HCEC 1CT (cell line): ENCODE data around the gene THRA.

ENCODE experiments used
- DNase-seq: peaks from one replicate; pipeline ENCODE4 v3.0.0-alpha.2; 2017

Gene THRA

DNA sequence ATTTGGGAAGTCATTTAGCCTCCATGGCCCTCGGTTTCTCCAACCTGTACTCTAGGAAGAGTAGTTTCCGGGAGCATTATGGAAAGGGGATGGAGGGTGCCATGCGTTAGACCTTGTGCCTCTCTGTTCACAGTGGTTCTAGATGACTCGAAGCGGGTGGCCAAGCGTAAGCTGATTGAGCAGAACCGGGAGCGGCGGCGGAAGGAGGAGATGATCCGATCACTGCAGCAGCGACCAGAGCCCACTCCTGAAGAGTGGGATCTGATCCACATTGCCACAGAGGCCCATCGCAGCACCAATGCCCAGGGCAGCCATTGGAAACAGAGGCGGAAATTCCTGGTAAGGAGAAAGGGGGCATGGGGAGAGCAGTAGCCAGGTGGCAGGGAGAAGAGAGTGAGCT, 21.7 kb downstream of the THRA start:
- no peak for DNase-seq

DNA sequence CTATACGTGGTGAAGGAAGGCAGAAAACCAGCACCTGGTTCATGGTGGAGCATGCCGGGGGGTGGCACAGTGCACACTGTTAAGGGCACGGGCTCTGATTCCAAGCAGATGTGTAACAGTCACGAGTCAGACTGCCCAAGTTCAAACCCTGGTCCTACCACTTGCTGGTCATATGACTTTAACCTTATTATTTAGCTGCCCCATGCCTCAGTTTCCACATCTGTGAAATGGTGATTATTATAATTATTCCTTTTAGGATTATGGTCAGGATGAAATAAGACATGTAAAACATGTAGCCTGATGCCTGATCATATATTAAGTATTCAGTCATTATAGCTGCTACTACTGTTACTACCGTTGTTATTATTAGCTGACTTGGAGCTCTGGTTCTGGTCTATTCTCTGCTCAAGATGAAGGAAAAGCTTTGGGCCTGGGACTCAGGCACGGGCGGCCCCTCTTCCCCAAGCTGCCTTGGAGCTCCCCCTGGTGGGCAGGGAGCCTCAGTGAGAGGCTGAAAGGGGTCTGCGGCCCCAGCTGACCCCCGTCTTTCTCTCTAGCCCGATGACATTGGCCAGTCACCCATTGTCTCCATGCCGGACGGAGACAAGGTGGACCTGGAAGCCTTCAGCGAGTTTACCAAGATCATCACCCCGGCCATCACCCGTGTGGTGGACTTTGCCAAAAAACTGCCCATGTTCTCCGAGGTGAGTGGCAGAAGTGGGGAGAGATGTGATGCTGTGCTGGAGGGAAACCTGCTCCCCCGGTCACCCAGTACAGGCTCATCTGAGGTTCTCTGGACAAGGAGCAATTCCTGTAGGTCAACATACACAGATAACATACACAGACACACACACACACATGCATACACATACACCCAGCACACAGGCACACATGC, 23.6 kb downstream of the THRA start:
- DNase-seq: peak; percentile 30

DNA sequence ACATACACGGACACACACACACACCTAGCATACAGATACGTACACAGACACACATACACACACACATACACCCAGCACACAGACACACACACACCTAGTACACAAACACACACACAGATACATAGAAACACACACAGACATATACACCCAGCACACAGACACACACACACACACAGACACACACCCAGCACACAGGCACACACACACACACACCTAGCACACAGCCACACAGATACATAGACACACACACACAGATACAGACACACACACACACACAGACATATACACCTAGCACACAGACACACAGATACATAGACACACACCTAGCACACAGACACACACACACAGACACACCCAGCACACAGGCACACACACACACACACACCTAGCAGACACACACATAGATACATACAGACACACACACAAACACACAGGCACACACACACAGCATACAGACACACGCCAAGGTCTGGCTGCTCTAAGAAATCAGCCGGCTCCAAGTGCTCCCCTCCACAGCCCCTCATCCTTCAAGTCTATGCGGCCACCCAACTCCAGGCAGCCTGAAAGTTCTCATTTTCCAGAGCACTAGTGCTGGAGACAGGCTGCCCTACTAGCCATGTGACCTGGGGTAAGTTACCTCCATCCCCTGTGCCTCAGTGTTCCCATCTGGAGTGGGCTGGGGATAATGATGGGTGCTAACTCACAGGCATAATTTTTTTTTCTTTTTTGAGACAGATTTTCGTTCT, 24.5 kb downstream of the THRA start:
- DNase-seq: no peak

DNA sequence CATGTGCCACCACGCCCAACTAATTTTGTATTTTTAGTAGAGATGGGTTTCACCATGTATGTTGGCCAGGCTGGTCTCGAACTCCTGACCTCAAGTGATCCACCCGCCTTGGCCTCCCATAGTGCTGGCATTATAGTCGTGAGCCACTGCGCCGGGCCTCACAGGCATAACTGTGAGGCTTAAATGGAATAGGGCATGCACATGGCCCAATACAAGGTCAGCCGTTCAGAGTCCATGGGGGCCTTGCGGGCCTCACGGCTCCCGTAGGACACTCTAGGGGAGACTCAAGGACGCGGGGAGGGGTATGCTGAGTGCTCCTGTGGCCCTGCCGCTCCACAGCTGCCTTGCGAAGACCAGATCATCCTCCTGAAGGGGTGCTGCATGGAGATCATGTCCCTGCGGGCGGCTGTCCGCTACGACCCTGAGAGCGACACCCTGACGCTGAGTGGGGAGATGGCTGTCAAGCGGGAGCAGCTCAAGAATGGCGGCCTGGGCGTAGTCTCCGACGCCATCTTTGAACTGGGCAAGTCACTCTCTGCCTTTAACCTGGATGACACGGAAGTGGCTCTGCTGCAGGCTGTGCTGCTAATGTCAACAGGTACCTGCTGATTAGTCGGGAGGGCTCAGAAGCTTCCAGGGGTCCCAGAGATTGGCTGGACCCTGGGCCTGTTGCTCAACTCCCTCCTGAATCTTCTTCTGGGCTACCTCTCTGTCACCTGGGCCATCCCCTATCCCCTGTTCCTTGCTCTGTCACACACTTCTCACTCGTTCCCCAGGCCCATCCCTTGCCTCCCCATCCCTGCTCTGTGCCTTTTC, 25.3 kb downstream of the THRA start:
- DNase-seq: no peak

DNA sequence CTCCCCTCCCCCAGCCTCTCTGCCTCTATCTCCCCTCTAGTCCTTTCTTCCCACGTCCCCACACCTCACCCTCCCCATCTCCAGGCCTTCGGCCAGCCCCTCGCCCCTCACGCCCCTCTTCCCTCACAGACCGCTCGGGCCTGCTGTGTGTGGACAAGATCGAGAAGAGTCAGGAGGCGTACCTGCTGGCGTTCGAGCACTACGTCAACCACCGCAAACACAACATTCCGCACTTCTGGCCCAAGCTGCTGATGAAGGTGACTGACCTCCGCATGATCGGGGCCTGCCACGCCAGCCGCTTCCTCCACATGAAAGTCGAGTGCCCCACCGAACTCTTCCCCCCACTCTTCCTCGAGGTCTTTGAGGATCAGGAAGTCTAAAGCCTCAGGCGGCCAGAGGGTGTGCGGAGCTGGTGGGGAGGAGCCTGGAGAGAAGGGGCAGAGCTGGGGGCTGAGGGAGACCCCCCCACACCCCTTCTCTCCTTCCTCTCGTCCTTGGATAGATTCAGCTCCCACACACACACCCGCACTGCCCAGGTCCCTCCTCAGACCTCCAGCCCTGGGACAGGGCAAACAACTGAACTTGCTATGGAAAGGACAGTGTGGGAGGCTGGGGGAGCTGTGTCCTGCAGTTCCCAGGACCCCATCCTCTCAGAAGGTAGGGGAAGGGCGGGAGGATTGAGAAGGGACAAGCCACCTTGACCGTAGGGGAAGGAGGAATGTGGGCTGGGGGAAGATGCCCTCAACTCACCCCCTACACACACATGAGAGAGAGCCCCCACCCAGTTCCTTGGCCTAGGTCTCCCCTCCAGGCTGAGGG, 26.5 kb downstream of the THRA start:
- DNase-seq: no peak

DNA sequence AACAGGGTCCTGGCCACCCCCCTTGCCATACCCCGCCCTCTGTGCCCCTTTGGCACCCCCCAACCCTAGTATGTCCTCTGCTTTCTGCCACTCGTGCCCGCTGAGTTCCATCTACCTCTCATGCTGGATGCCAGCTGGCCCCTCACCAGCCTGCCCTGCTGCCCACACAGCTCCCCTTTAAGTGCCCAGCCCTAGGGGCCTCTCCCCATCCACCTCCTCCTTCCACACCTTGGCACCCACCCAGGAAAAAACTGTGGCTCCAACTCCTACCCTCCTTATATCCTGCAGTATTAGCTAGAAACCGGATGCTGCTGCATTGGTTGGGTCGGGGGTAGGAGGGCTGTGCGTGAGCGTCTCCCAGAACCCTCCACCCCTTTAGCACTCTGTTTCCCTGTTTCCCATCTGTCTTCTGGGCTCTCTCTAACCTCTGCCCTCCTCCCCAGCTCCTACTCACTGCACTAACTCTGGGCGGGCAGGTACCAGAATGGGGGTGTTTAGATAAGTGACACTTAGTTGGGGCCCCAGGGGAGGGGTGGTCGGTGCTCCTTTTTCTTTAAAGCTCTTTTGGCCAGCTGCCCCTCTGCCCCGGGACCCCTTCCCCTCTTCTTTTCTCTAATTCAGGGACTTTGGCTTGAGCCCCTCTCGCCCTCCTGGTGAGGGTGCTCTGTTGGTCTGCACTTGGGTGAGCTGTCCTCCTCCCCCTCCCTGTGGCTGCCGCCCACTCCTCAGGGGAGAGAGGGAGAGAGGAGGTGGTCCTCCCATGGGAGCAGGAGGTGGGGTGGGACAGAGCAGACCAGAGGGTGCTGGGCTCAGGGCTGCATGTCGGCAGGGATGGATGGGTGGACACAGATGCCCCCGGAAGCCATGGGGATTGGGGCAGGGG, 27.7 kb downstream of the THRA start:
- no peak for DNase-seq

DNA sequence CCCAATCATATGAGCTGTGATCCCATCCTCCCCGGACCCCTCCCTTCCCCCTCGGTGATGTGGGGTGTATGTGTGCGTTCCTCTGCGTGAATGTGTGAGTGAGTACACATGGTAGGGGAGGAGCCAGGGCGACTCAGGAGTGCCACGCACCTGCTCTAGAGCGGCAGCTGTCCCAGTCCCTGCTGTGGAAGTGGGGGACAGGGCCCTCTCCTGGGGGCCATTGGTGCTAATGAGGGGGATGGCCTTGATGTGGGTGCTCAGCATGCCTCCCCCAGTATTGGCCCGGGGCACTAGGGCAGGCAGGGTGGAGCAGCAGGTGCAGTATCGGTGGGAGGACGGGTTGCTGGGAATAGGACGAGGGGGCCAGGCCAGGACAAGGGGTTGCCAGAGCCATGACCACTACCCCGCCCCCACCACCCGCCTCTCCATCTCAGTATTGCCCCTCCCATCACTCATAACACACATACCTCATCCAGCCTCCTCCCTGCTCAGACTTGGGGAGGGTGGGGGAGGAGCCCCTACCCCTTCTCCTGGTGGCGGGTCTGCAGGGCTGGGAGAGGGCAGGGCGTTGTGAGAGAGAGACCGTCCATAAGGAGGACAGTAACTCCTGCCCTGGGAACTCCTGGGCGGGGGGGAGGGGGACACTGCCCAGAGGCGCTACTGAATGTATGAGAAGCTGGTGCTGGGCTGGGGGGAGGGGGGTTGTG, 29.1 kb downstream of the THRA start:
- no peak for DNase-seq

DNA sequence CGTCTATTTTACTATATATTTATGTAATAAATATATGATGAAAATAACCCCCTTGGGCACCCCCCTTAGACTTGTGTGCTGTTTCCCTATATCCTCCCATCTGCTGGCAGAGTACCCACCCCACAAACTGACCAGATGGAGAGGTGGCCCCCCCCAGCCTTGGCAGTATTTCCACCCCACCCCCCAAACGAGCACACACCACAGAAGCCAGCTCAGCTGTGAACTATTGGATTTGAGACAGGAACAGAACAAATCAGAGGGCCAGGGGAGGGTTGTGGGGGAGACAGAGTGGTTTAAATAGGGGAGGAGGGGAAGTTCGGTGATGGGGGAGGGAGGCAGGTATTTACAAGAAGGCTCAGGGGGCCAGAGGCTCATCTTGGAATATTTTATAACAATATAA, 29.8 kb downstream of the THRA start:
- no peak for DNase-seq

DNA sequence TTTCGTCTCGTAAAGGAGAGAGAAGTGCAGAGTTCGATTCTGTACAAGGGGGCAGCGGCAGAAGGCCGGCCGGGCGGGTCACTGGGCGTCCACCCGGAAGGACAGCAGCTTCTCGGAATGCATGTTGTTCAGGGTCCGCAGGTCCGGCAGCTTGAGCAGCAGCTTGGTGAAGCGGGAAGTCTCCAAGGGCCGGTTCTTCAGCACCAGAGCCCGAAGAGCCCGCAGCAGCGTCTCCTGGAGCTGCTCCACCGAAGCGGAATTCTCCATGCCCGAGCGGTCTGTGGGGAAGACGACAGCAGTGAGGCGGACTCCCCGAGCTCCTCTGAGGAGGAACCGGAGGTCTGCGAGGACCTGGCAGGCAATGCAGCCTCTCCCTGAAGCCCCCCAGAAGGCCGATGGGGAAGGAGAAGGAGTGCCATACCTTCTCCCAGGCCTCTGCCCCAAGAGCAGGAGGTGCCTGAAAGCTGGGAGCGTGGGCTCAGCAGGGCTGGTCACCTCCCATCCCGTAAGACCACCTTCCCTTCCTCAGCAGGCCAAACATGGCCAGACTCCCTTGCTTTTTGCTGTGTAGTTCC, 30.3 kb downstream of the THRA start:
- DNase-seq: no peak

DNA sequence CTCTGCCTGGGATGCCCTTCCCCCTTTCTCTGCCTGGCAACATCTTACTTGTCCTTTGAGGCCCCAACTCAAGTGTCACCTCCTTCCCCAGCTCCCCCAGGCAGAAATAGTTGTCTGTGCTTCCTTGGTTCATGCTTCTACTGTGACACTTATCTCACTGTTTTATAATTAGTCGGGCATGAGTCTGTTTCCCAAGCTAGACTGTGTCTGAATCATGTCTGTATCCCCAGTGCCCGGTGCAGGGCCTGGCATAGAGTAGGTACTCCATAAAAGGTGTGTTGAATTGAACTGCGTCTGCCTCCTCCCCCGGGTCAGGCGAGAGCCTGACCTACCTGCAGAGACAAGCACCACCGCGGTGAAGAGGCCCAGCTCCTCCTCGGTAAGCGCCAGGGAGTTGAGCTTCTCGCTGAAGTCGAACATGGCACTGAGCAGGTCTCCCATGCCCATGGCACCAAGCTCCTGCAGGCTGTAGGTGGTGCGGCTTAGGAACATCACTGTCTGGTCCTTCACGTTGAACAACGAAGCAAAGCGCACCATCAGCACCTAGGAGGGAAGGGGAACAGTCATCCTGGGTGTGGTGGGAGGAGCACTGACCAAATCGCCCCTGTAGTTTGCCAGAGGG, 30.9 kb downstream of the THRA start:
- no peak for DNase-seq

DNA sequence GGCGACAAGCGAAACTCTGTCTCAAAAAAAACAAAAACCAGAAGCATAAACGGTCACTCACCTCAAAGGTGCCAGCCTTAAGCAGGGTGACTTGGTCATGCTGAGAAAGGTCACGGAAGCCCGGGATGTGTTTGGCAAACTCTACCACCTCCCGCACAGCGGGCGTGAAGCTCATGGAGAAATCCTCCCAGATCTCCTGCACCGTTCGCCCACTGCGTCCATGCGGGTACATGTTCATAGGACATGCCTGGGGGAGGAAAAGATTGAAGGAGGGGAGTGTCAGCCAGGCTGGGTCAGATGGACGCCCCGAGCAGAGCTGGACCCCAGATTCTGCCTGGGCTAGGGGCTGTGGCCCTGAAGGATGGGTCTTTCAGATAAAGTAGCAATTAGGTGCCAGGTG, 32.1 kb downstream of the THRA start:
- no peak for DNase-seq

DNA sequence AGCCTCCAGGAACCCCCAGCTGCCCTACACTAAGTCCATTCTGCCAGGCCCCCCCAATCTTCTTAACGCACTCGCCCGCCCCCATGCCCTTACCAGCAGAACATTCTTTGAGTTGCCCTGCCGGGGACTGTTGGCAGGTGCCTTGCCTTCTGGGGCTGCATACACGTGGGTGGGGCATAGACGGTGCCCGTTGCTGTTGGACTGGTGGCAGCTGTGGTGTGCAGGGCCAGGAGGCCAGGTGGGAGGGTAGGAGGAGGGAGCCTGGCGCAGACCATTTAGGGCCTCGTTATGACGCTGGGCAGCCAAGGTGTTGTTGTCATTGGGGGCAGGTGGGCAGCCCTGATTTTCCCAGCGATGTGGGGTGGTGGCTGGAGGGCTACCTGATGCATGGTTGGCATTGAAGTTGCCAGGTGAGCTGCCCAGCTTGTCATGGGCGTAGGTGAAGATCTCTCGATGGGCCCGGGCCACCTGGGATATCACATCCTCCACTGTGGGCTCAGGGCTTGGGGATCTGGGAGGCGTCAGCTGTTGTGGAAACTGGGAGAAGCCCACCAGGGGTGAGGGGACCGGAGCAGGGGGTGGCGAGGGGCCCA, 32.7 kb downstream of the THRA start:
- DNase-seq: no peak

DNA sequence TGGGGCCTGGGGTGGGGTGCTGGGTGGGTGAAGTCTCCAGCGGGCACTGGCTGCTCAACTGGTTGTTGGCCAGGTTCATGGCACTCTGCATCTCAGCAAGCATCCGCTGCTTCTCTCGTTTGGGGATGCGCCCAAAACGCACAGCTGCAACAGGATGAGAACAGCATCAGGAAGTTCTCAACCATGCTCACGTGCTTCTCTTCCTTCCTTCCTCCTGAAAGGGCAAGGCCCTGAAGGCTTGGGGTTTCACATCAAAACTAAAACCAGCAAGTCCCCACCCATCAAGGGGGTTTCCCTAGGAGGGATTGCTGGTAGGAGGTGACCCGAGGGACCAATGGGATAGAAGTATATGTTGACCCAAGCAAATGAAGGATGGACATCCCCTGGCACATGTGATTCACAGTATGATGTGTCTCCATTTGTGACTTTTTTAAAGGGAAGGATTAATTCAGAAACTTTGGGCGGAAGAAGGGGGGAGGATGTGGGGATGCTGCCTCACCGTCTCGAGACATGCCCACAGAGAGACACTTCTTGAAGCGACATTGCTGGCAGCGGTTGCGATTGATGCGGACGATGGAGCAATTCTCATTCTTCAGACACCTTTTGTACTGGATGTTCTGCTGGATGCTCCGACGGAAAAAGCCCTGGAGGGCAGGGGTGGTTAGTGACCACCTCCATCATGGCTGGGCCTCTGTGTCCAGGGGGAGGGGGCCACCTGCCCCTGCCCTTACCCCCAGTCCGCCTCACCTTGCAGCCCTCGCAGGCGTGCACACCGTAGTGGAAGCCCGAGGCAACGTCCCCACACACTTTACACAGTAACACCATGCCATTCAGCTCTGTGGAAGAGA, 33.4 kb downstream of the THRA start:
- no peak for DNase-seq

DNA sequence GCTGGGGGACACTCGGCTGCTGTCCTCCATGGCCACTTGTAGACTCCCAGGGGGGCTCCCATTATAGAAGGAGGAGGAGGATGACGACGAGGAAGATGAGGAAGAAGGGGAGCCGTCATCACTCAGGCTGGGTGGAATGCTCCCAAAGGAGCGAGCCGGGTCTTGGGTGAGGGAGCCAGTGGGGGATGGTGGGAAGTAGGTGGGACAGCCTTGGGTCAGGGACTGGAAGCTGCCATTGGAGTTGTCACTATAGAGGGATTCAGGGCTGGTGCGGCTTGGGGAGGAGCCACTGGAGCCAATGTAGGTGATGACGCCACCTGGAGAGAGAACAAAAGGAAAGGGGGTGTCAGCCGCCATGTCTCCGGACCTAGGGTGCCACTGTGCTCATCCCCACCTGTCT, 34.3 kb downstream of the THRA start:
- no peak for DNase-seq

DNA sequence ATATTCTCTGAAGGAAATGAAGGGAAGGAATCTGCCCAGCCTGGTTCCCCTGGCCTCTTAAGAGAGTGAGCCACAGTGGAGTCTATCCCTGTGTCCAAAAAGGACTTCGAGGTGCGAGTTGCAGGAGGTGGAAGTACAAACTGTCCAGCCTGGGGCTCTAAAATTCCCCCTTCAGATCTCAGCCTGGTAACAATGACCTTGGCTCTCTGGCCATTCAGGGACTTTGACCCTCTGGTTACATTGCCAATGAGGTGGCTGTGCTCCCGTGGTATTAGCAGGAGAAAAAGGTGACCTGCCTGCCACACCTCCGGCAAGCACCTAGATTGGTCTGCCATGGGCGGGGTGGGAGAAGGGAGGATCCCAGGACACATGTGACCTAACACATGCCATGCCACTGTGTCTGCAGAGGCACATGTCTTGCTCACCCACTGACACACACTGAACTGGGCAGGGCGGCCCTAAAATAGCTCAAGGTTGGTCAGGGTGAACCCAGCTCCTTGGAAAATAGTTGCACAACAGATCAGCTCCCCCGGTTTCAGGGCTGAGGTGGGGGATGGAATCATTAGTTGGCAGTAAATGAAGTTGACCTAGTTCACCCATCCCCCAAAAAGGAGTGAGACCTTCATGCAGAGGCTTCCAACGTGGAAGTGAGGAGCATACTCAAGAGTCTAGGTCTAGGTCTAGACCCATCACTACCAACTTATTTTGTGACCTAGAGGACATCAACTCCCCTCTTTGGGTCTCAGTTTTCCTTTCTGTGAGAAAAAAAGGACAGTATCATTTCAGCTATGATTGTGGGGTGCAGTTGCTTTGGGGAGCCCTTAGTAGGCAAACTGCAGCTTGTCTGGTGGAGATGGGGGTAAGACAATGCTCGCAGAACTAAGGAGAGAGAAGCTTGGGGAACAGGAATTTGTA, 35.4 kb downstream of the THRA start:
- DNase-seq: peak; percentile 81

DNA sequence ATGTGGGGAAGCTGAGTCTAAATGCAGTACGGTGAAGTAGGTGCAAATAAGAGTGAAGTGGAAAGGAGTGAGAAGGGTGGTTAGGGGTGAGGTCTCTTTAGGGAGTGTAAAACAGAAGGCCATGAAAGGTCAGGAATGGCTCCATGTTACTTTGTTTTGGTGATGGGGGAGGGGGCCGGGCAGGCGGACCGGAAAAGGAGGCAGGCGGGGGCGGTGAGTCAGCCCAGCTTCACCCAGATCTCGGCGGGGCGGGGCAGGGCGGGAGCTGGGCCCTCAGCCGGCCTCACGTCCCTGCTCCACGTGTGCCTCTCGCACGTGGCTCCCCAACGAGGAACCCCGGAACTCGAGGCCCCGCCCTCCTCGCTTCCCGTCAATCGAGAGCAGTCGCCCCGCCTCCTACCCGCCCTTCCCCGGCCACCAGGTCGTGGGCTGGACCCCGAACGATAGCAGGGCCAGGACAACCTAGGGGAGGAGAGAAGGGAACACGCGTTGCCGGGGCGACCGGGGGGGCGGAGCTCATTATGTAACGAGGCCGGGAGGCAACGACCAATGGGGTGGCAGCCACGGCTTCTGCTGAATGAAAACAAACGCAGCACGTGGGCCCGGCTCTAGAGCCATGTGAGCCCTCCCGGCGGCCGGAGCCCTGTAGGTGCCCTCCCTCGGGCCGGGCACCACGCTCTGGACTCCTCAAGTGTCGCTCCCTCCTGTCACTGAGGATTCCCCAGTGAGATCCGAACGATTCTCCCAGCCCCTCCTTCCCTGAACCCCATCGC, 36.3 kb downstream of the THRA start:
- DNase-seq: peak; percentile 99
